ENCODE data around the gene SUCLG1.

The SUCLG1 gene

GRCh38 chr2:84449055-84449454 is 10.0 kb downstream of the SUCLG1 start:
- Histone ChIP-seq H2BK5ac (ENCODE audit: low read depth, low read length, poor library complexity) (no peak overlapping the region), H2AFZ (ENCODE audit: insufficient read depth, low read length, poor library complexity) (no peak overlapping the region), H3K79me1 (ENCODE audit: low read length) (no peaks in the 10 kb centered on the region), H3K36me3 (ENCODE audit: control insufficient read depth in 1 of 2, insufficient read depth in 2 of 2, low read length in 2 of 2) (no peaks in the 10 kb centered on the region), H3K27ac (ENCODE audit: low read depth, low read length) (no peak overlapping the region), H2BK12ac (ENCODE audit: low read length) (no peak overlapping the region), H4K91ac (ENCODE audit: low read depth, low read length) (no peak overlapping the region), H3K4me2 (ENCODE audit: low read length) (no peak overlapping the region), H3K4me1 (ENCODE audit: control insufficient read depth in 1 of 2, insufficient read depth in 2 of 2, low read length in 2 of 2) (no peaks in the 10 kb centered on the region), H3K4ac (ENCODE audit: low read depth, low read length) (no peak overlapping the region), H3K18ac (ENCODE audit: low read length) (no peak overlapping the region), H3K9me3 (ENCODE audit: insufficient read depth, low read depth, low read length) (no peaks in the 10 kb centered on the region), H2BK120ac (ENCODE audit: insufficient read depth, low read length, poor library complexity) (no peak overlapping the region), H3K27me3 (ENCODE audit: insufficient read depth, low read length) (no peaks in the 10 kb centered on the region), H3K4me3 (ENCODE audit: low read depth, low read length) (no peak overlapping the region), H3K23ac (ENCODE audit: low read length) (no peak overlapping the region), H4K12ac (ENCODE audit: low read depth, low read length) (no peak overlapping the region), H3K9ac (ENCODE audit: low read length) (no peak overlapping the region), H3K14ac (ENCODE audit: low read length) (no peak overlapping the region), H3K79me2 (ENCODE audit: control insufficient read depth, insufficient read depth, low read length, poor library complexity) (no peaks in the 10 kb centered on the region), H4K8ac (ENCODE audit: low read depth, low read length) (no peak overlapping the region), H2AK5ac (ENCODE audit: low read length) (no peak overlapping the region)
- no peak for DNase-seq
- WGBS (ENCODE audit: extremely low coverage, insufficient coverage, insufficient read length): no CpG with 5 or more reads among the region's 3 CpGs

- Histone ChIP-seq H2BK5ac (ENCODE audit: low read depth, low read length, poor library complexity) (no peak overlapping the region), H3K14ac (ENCODE audit: low read length) (no peak overlapping the region), H4K91ac (ENCODE audit: low read depth, low read length) (no peak overlapping the region), H3K4ac (ENCODE audit: low read depth, low read length) (no peak overlapping the region), H2AK5ac (ENCODE audit: low read length) (no peak overlapping the region), H3K18ac (ENCODE audit: low read length) (no peak overlapping the region), H3K9ac (ENCODE audit: low read length) (no peak overlapping the region), H3K4me2 (ENCODE audit: low read length) (no peak overlapping the region), H4K12ac (ENCODE audit: low read depth, low read length) (no peak overlapping the region), H3K79me1 (ENCODE audit: low read length) (no peaks in the 10 kb centered on the region), H3K27ac (ENCODE audit: low read depth, low read length) (no peak overlapping the region), H2BK120ac (ENCODE audit: insufficient read depth, low read length, poor library complexity) (no peak overlapping the region), H3K4me3 (ENCODE audit: low read depth, low read length) (no peak overlapping the region), H3K27me3 (ENCODE audit: insufficient read depth, low read length) (no peaks in the 10 kb centered on the region), H4K8ac (ENCODE audit: low read depth, low read length) (no peak overlapping the region), H3K4me1 (ENCODE audit: control insufficient read depth in 1 of 2, insufficient read depth in 2 of 2, low read length in 2 of 2) (peaks cover 0 to 2% of the 10 kb centered on the region in 2 experiments), H2BK12ac (ENCODE audit: low read length) (no peak overlapping the region), H3K79me2 (ENCODE audit: control insufficient read depth, insufficient read depth, low read length, poor library complexity) (no peaks in the 10 kb centered on the region), H2AFZ (ENCODE audit: insufficient read depth, low read length, poor library complexity) (no peak overlapping the region), H3K36me3 (ENCODE audit: control insufficient read depth in 1 of 2, insufficient read depth in 2 of 2, low read length in 2 of 2) (peaks cover 4 to 10% of the 10 kb centered on the region in 2 experiments), H3K23ac (ENCODE audit: low read length) (no peak overlapping the region), H3K9me3 (ENCODE audit: insufficient read depth, low read depth, low read length) (no peaks in the 10 kb centered on the region)
- no peak for DNase-seq
These were observed 15.6 kb downstream of the SUCLG1 start for GRCh38 chr2:84443477-84443876.

GRCh38 chr2:84442888-84443287 is 16.2 kb downstream of the SUCLG1 start:
- no peak overlapping the region for H3K4me3 ChIP-seq (ENCODE audit: low read depth, low read length)
- no peak overlapping the region for H3K27ac ChIP-seq (ENCODE audit: low read depth, low read length)
- no peak overlapping the region for H3K18ac ChIP-seq (ENCODE audit: low read length)
- no peak overlapping the region for H2BK12ac ChIP-seq (ENCODE audit: low read length)
- peaks cover 4 to 10% of the 10 kb centered on the region in 2 experiments for H3K36me3 ChIP-seq (ENCODE audit: control insufficient read depth in 1 of 2, insufficient read depth in 2 of 2, low read length in 2 of 2)
- H3K79me1 ChIP-seq (ENCODE audit: low read length): no peaks in the 10 kb centered on the region
- no peaks in the 10 kb centered on the region for H3K79me2 ChIP-seq (ENCODE audit: control insufficient read depth, insufficient read depth, low read length, poor library complexity)
- no peak overlapping the region for H2BK120ac ChIP-seq (ENCODE audit: insufficient read depth, low read length, poor library complexity)
- H3K9ac ChIP-seq (ENCODE audit: low read length): no peak overlapping the region
- no peak overlapping the region for H2BK5ac ChIP-seq (ENCODE audit: low read depth, low read length, poor library complexity)
- H3K27me3 ChIP-seq (ENCODE audit: insufficient read depth, low read length): no peaks in the 10 kb centered on the region
- no peak overlapping the region for H4K8ac ChIP-seq (ENCODE audit: low read depth, low read length)
- H3K4ac ChIP-seq (ENCODE audit: low read depth, low read length): no peak overlapping the region
- no CpG with 5 or more reads among the region's 3 CpGs for WGBS (ENCODE audit: extremely low coverage, insufficient coverage, insufficient read length)
- no peak for DNase-seq
- no peaks in the 10 kb centered on the region for H3K9me3 ChIP-seq (ENCODE audit: insufficient read depth, low read depth, low read length)
- H2AK5ac ChIP-seq (ENCODE audit: low read length): no peak overlapping the region
- no peak overlapping the region for H4K12ac ChIP-seq (ENCODE audit: low read depth, low read length)
- H3K23ac ChIP-seq (ENCODE audit: low read length): no peak overlapping the region
- no peak overlapping the region for H3K4me2 ChIP-seq (ENCODE audit: low read length)
- no peak overlapping the region for H4K91ac ChIP-seq (ENCODE audit: low read depth, low read length)
- H2AFZ ChIP-seq (ENCODE audit: insufficient read depth, low read length, poor library complexity): no peak overlapping the region
- H3K14ac ChIP-seq (ENCODE audit: low read length): no peak overlapping the region
- H3K4me1 ChIP-seq (ENCODE audit: control insufficient read depth in 1 of 2, insufficient read depth in 2 of 2, low read length in 2 of 2): peaks cover 0 to 2% of the 10 kb centered on the region in 2 experiments

DNA sequence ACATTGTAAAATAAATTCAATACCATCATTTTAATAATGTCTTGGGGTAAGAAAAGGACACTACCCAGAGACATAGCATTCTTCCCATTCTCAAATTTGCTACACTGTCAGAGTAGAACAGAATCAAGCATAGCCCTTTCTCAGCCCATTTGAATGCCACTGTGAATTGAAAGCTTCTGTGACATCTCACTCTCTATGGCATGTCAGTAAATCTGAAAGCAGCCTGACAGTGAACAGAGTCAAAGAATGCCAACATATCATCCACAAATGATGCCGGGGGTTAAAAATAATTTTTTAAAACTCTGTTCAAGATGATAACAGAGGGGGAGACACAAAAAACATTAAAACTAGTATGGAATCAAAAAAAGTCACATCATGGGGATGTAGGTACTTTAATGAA is 17.6 kb downstream of the SUCLG1 start:
- Histone ChIP-seq H3K4me3 (ENCODE audit: low read depth, low read length) (no peak overlapping the region), H2AFZ (ENCODE audit: insufficient read depth, low read length, poor library complexity) (no peak overlapping the region), H3K79me1 (ENCODE audit: low read length) (no peaks in the 10 kb centered on the region), H3K9me3 (ENCODE audit: insufficient read depth, low read depth, low read length) (no peaks in the 10 kb centered on the region), H3K27ac (ENCODE audit: low read depth, low read length) (no peak overlapping the region), H3K23ac (ENCODE audit: low read length) (no peak overlapping the region), H3K79me2 (ENCODE audit: control insufficient read depth, insufficient read depth, low read length, poor library complexity) (no peaks in the 10 kb centered on the region), H3K4ac (ENCODE audit: low read depth, low read length) (no peak overlapping the region), H3K4me2 (ENCODE audit: low read length) (no peak overlapping the region), H3K18ac (ENCODE audit: low read length) (no peak overlapping the region), H2BK5ac (ENCODE audit: low read depth, low read length, poor library complexity) (no peak overlapping the region), H3K36me3 (ENCODE audit: control insufficient read depth in 1 of 2, insufficient read depth in 2 of 2, low read length in 2 of 2) (peaks cover 4 to 10% of the 10 kb centered on the region in 2 experiments), H3K4me1 (ENCODE audit: control insufficient read depth in 1 of 2, insufficient read depth in 2 of 2, low read length in 2 of 2) (peaks cover 0 to 2% of the 10 kb centered on the region in 2 experiments), H4K91ac (ENCODE audit: low read depth, low read length) (no peak overlapping the region), H2BK120ac (ENCODE audit: insufficient read depth, low read length, poor library complexity) (no peak overlapping the region), H2BK12ac (ENCODE audit: low read length) (no peak overlapping the region), H3K14ac (ENCODE audit: low read length) (no peak overlapping the region), H4K12ac (ENCODE audit: low read depth, low read length) (no peak overlapping the region), H2AK5ac (ENCODE audit: low read length) (no peak overlapping the region), H3K9ac (ENCODE audit: low read length) (no peak overlapping the region), H4K8ac (ENCODE audit: low read depth, low read length) (no peak overlapping the region), H3K27me3 (ENCODE audit: insufficient read depth, low read length) (no peaks in the 10 kb centered on the region)
- no peak for DNase-seq
- WGBS (ENCODE audit: extremely low coverage, insufficient coverage, insufficient read length): no CpG with 5 or more reads among the region's 1 CpG
